ENCODE data around the gene PDE6D.

Gene PDE6D

DNA sequence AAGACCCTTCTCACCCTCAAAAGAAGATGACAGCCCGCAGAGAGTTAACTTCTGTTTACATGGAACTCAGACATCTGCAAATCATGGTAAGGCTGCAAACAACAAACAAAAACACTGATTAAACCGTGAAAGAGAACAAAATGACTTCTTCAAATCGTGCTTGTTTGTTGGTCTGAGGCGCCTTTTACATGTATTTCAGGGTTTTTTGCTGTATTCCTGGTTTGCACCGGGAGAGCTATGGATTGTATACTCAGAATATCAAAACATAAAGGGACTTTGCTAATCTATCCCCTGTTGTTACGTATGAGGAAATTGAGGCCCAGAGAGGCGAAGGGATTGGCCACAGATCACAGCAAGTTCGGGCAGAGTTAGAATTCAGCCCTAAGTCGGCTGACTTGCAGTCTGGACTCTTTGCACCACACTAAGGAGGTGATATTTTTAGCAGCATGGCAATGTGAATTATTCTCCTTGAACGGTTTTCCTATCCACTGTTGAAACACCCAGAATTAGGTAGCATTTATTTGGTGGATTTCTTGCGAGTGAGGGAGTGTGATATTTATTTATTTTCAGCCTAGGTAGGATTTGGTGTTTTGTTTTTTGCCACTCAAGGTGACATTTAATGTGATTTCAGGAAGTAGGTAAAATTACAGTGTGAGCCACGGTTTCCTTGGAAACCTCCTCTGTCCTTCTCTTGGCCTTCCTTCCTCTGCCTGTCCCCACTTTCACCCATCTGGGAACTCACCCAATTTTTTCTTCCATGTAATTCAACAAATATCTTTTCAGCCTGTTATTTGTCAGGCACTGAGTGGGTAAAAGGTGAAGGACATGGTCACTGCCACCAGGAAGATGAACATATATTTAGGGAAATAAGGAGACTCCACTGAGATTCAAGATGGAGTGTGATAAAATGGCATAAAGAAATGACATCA is 980 bp upstream of the PDE6D start:
- TF ChIP-seq, protein P1, sequence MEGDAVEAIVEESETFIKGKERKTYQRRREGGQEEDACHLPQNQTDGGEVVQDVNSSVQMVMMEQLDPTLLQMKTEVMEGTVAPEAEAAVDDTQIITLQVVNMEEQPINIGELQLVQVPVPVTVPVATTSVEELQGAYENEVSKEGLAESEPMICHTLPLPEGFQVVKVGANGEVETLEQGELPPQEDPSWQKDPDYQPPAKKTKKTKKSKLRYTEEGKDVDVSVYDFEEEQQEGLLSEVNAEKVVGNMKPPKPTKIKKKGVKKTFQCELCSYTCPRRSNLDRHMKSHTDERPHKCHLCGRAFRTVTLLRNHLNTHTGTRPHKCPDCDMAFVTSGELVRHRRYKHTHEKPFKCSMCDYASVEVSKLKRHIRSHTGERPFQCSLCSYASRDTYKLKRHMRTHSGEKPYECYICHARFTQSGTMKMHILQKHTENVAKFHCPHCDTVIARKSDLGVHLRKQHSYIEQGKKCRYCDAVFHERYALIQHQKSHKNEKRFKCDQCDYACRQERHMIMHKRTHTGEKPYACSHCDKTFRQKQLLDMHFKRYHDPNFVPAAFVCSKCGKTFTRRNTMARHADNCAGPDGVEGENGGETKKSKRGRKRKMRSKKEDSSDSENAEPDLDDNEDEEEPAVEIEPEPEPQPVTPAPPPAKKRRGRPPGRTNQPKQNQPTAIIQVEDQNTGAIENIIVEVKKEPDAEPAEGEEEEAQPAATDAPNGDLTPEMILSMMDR (IDR thresholded peaks at IDR 0.05; ENCODE audit: low read depth, low read length), result no peak
- TF ChIP-seq MYC (IDR thresholded peaks at IDR 0.05; ENCODE audit: low read depth, low read length) (no peak), POLR2A (IDR thresholded peaks at IDR 0.05; ENCODE audit: extremely low read depth, insufficient read length) (no peak)
- TF ChIP-seq, protein P2, sequence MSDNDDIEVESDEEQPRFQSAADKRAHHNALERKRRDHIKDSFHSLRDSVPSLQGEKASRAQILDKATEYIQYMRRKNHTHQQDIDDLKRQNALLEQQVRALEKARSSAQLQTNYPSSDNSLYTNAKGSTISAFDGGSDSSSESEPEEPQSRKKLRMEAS (IDR thresholded peaks at IDR 0.05; ENCODE audit: low read depth, low read length), result no peak
- peak; percentile 69 for DNase-seq (ENCODE audit: low read depth)

DNA sequence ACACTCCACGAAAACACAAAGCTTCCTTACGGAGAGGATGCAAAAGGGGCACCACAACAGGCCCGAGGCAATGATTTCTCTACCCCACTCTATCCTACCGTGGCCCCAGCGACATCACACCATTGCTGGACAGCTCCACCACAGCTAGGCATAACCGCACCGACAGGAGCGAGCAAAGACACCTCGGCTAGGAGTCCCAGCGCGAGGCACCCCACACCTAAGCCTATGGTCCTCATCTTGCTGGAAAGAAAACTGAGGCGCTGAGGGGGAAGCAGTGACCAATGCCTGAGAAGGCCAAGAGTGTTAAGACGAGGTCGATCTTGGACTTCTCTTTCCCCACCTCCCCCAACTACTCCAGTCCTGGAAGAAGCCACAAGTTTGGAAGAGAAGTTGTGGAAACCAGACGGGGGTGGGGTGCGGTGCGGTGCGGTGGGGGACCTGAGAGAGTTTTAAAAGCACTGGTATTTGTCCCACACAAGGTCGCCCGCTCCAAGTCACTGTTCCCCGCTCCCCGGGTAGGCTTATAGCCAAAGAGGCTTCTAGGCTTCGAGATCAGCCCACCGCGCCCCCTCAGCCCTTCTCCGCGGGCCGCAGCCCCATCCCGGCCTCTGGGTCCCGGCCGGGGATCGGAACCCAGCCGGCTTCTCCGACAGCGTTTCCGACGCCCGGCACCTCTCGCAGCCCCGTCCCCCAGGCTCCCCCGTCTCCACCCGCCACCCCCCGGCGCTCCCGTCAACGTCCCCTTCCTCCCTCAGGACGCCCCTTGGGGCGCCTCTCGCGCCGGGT is 766 bp downstream of the PDE6D start:
- DNase-seq (ENCODE audit: low read depth), result peak; percentile 69
- peak overlapping the region; percentile 86 for H3K4me3 ChIP-seq (ENCODE audit: low read depth, low read length)
- TF ChIP-seq, protein P2 (IDR thresholded peaks at IDR 0.05; ENCODE audit: low read depth, low read length), result no peak; the same call in 1 of the 2 replicates
- TF ChIP-seq POLR2A (IDR thresholded peaks at IDR 0.05; ENCODE audit: extremely low read depth, insufficient read length) (no peak), MYC (IDR thresholded peaks at IDR 0.05; ENCODE audit: low read depth, low read length) (no peak)
- TF ChIP-seq, protein P1 (IDR thresholded peaks at IDR 0.05; ENCODE audit: low read depth, low read length), result no peak

More for the DNA sequence above, 980 bp upstream of the PDE6D start:
- H3K4me3 ChIP-seq (ENCODE audit: low read depth, low read length), result peak overlapping the region; percentile 86

DNA sequence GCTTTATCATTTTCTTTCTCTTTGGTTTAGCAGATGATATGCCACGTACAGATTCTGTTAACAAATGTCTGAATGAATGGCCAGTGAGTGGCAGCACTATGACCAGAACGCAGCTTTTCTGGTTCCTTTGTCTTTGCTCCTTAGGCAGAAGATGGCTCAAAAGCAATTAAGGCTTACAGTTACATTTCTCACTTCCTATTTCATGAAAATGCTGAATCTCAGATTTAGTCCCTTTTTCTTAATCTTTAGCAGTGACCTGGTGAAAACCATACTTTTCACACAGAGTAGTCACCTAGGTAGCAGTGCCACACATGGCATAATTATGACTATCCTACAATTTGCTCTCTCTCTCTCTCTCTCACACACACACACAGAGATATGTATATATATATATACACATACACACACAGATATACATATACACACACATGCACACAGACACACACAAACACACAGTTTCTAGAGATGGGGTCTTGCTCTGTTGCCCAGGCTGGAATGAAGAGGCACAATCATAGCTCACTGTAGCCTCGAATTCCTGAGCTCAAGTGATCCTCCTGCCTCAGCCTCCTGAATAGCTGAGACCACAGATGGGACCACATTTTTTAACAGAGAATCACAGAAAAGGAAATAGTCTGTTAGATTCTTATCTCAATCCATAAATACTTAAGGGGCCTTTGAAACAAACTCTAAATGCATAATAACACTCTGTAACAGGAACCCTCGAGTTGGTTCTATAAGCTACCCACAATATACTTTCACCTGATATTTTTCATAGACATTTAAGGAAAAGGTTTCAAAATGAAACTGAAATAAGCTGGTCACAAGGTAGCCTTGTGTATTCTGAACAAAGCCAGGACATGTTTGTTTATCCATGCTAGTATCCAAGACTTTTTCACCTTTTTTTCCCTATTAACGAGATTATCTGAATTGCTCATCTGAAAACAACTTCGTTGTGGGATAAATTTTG is 11.6 kb downstream of the PDE6D start:
- DNase-seq (ENCODE audit: low read depth), result no peak
- TF ChIP-seq, protein P1 (IDR thresholded peaks at IDR 0.05; ENCODE audit: low read depth, low read length), result no peak
- TF ChIP-seq, protein P2 (IDR thresholded peaks at IDR 0.05; ENCODE audit: low read depth, low read length), result no peak
- TF ChIP-seq MYC (IDR thresholded peaks at IDR 0.05; ENCODE audit: low read depth, low read length) (no peak), POLR2A (IDR thresholded peaks at IDR 0.05; ENCODE audit: extremely low read depth, insufficient read length) (no peak)
- H3K4me3 ChIP-seq (ENCODE audit: low read depth, low read length), result no peak overlapping the region

DNA sequence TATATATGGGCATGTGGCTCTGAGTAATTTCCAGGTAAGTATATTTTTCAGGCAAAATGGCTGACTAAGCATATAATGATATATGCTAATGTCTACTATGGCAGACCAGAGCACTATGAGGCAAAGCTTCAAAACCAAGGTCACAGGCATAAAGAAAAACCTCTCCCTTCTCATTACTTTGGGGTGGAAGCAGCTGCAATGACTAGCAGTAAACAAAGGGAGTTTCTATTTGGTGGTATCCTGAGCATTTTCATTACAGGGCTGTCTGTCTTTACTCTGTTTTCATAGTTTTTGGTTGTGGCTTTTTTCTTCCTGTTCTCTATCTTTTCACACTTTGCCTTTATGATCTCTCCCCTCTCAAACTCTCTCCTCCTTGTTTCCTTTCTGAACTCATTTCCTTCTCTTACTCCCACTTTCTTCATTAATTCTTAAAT is 15.6 kb downstream of the PDE6D start:
- TF ChIP-seq, protein P2 (IDR thresholded peaks at IDR 0.05; ENCODE audit: low read depth, low read length), result no peak
- TF ChIP-seq MYC (IDR thresholded peaks at IDR 0.05; ENCODE audit: low read depth, low read length) (no peak), POLR2A (IDR thresholded peaks at IDR 0.05; ENCODE audit: extremely low read depth, insufficient read length) (no peak)
- TF ChIP-seq, protein P1 (IDR thresholded peaks at IDR 0.05; ENCODE audit: low read depth, low read length), result no peak
- DNase-seq (ENCODE audit: low read depth), result no peak
- no peak overlapping the region for H3K4me3 ChIP-seq (ENCODE audit: low read depth, low read length)

DNA sequence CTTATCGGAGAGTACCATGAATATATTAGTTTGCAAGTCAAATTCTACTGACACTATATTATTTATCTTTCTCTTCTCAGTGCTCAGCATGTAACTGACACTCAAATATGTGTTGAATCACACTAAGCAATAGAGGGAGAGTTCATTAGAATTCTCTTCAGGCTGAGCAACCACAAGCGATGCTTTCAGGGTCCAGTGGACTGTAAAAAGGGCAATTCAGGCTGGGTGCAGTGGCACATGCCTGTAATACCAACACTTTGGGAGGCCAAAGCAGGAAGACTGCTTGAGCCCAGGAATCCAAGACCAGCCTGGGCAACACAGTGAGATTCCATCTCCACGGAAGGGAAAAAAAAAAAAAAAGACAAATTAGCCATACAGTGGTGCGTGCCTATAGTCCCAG is 16.3 kb downstream of the PDE6D start:
- TF ChIP-seq, protein P2 (IDR thresholded peaks at IDR 0.05; ENCODE audit: low read depth, low read length), result no peak
- TF ChIP-seq POLR2A (IDR thresholded peaks at IDR 0.05; ENCODE audit: extremely low read depth, insufficient read length), result no peak
- no peak for TF ChIP-seq MYC (IDR thresholded peaks at IDR 0.05; ENCODE audit: low read depth, low read length)
- TF ChIP-seq, protein P1 (IDR thresholded peaks at IDR 0.05; ENCODE audit: low read depth, low read length), result no peak
- DNase-seq (ENCODE audit: low read depth), result no peak
- no peak overlapping the region for H3K4me3 ChIP-seq (ENCODE audit: low read depth, low read length)
